ENCODE measurements around the gene MREG. TPM values are rescaled to one million over a fixed set of nuclear protein-coding genes. Genes with fewer than 3 reads are reported as not detected.
A peak's percentile ranks its signal among the peaks of the same experiment; 100 is the strongest.

The MREG gene
- polyA plus RNA-seq, 3 donors: 16.0 to 20.1 (median 19.6) TPM

- no peak for DNase-seq (ENCODE audit: low read depth in 3 of 3, low spot score in 2 of 3)
These were observed 91.5 kb downstream of the MREG start for GRCh38 chr2:215921895-215922294.

- DNase-seq (ENCODE audit: low read depth in 3 of 3, low spot score in 2 of 3): peak in 2 of 3 donors; percentile 55 to 61
These were observed 92.9 kb downstream of the MREG start for GRCh38 chr2:215920244-215921100.

GRCh38 chr2:215919624-215920243, 93.6 kb downstream of the MREG start:
- no peak for DNase-seq (ENCODE audit: low read depth in 3 of 3, low spot score in 2 of 3)

- DNase-seq (ENCODE audit: low read depth in 3 of 3, low spot score in 2 of 3): no peak
These were observed 94.3 kb downstream of the MREG start for GRCh38 chr2:215918901-215919599.

GRCh38 chr2:215917953-215918620, 95.3 kb downstream of the MREG start:
- no peak for DNase-seq (ENCODE audit: low read depth in 3 of 3, low spot score in 2 of 3)

- DNase-seq (ENCODE audit: low read depth in 3 of 3, low spot score in 2 of 3): no peak
These were observed 97.9 kb downstream of the MREG start for GRCh38 chr2:215915441-215915840.

- no peak for DNase-seq (ENCODE audit: low read depth in 3 of 3, low spot score in 2 of 3)
These were observed 98.6 kb downstream of the MREG start for GRCh38 chr2:215914777-215915165.

- no peak for DNase-seq (ENCODE audit: low read depth in 3 of 3, low spot score in 2 of 3)
These were observed 99.1 kb downstream of the MREG start for GRCh38 chr2:215914054-215914776.

GRCh38 chr2:215912299-215912842, 101.0 kb downstream of the MREG start:
- DNase-seq (ENCODE audit: low read depth in 3 of 3, low spot score in 2 of 3): no peak

GRCh38 chr2:215911301-215912085, 101.9 kb downstream of the MREG start:
- DNase-seq (ENCODE audit: low read depth in 3 of 3, low spot score in 2 of 3): no peak

GRCh38 chr2:215910180-215910579, 103.2 kb downstream of the MREG start:
- no peak for DNase-seq (ENCODE audit: low read depth in 3 of 3, low spot score in 2 of 3)

- DNase-seq (ENCODE audit: low read depth in 3 of 3, low spot score in 2 of 3): no peak
These were observed 106.2 kb downstream of the MREG start for GRCh38 chr2:215907147-215907546.

- no peak for DNase-seq (ENCODE audit: low read depth in 3 of 3, low spot score in 2 of 3)
These were observed 106.9 kb downstream of the MREG start for GRCh38 chr2:215906458-215906857.

- DNase-seq (ENCODE audit: low read depth in 3 of 3, low spot score in 2 of 3): no peak
These were observed 107.7 kb downstream of the MREG start for GRCh38 chr2:215905691-215906090.

- no peak for DNase-seq (ENCODE audit: low read depth in 3 of 3, low spot score in 2 of 3)
These were observed 109.2 kb downstream of the MREG start for GRCh38 chr2:215904101-215904500.

GRCh38 chr2:215903203-215903602, 110.1 kb downstream of the MREG start:
- no peak for DNase-seq (ENCODE audit: low read depth in 3 of 3, low spot score in 2 of 3)

GRCh38 chr2:215901796-215902195, 111.6 kb downstream of the MREG start:
- DNase-seq (ENCODE audit: low read depth in 3 of 3, low spot score in 2 of 3): no peak

GRCh38 chr2:215900843-215901242, 112.5 kb downstream of the MREG start:
- DNase-seq (ENCODE audit: low read depth in 3 of 3, low spot score in 2 of 3): no peak

GRCh38 chr2:215900203-215900611, 113.1 kb downstream of the MREG start:
- no peak for DNase-seq (ENCODE audit: low read depth in 3 of 3, low spot score in 2 of 3)

Measured in right renal cortex interstitium (tissue), 3 donors.